Endothelial cell of hepatic sinusoid (primary cell): ENCODE results near the gene LRR1.

Experiments
- in situ Hi-C: cut with HindIII; loops from 2 replicates; pipeline ENCODE4 v1.10.0; 2017; ENCODE audit warnings: low sequenced_read_pairs

The LRR1 gene

GRCh38 chr14:49598485-49599300, at the start of gene LRR1:
LRR1 (plus strand) TSS chr14:49598940; CDS start chr14:49599021, 81 bp downstream.
- in situ Hi-C loops, result no loop called here

GRCh38 chr14:49549446-49549845, 49.3 kb upstream of the LRR1 start:
- in situ Hi-C loops, result no loop called here

GRCh38 chr14:49549881-49550280, 48.9 kb upstream of the LRR1 start:
- in situ Hi-C loops, result no loop called here

GRCh38 chr14:49550286-49551184, 48.2 kb upstream of the LRR1 start:
- in situ Hi-C loops, result no loop called here

- in situ Hi-C loops, result no loop called here
Measured at GRCh38 chr14:49551569-49551968, 47.2 kb upstream of the LRR1 start.

GRCh38 chr14:49553106-49553505, 45.6 kb upstream of the LRR1 start:
- in situ Hi-C loops, result no loop called here

- in situ Hi-C loops, result no loop called here
Measured at GRCh38 chr14:49553892-49554291, 44.8 kb upstream of the LRR1 start.

- in situ Hi-C loops, result no loop called here
Measured at GRCh38 chr14:49559979-49560768, 38.6 kb upstream of the LRR1 start.

- in situ Hi-C loops, result no loop called here
Measured at GRCh38 chr14:49566714-49567113, 32.0 kb upstream of the LRR1 start.

GRCh38 chr14:49569281-49569680, 29.5 kb upstream of the LRR1 start:
- in situ Hi-C loops, result no loop called here

- in situ Hi-C loops, result no loop called here
Measured at GRCh38 chr14:49574038-49574437, 24.7 kb upstream of the LRR1 start.

- in situ Hi-C loops, result no loop called here
Measured at GRCh38 chr14:49578141-49578540, 20.6 kb upstream of the LRR1 start.

- in situ Hi-C loops, result loop anchor here (10.0 kb wide), 1 partner anchor 75 kb away; no protein-coding TSS in a partner anchor
Measured at GRCh38 chr14:49579841-49580240, 18.9 kb upstream of the LRR1 start.

GRCh38 chr14:49581209-49582112, 17.3 kb upstream of the LRR1 start:
- in situ Hi-C loops, result loop anchor here (10.0 kb wide), 1 partner anchor 73 kb away; no protein-coding TSS in a partner anchor

GRCh38 chr14:49582113-49582977, 16.4 kb upstream of the LRR1 start:
- in situ Hi-C loops, result loop anchor here (10.0 kb wide), 1 partner anchor 72 kb away; no protein-coding TSS in a partner anchor

- in situ Hi-C loops, result loop anchor here (10.0 kb wide), 1 partner anchor 71 kb away; no protein-coding TSS in a partner anchor
Measured at GRCh38 chr14:49583629-49584028, 15.1 kb upstream of the LRR1 start.

GRCh38 chr14:49584058-49584457, 14.7 kb upstream of the LRR1 start:
- in situ Hi-C loops, result loop anchor here (10.0 kb wide), 1 partner anchor 71 kb away; no protein-coding TSS in a partner anchor

GRCh38 chr14:49584981-49585640, 13.6 kb upstream of the LRR1 start:
- in situ Hi-C loops, result loop anchor here (10.0 kb wide), 1 partner anchor 70 kb away; no protein-coding TSS in a partner anchor
